ENCODE measurements around the gene PNKD. TPM values are rescaled to one million over a fixed set of nuclear protein-coding genes. Genes with fewer than 3 reads are reported as not detected.
A peak's percentile ranks its signal among the peaks of the same experiment; 100 is the strongest.
"Not testable (repeated sequence)": the region's sequence is repeated elsewhere in the genome, so short reads cannot be mapped to it uniquely, and the experiment has no call there.

Gene PNKD
- total RNA-seq, 1 donor from 2014 or later, result 26.5 TPM

- no peak for DNase-seq
These were observed 23.6 kb downstream of the PNKD start for GRCh38 chr2:218293715-218294429.

- DNase-seq, result peak; percentile 33
These were observed 24.2 kb downstream of the PNKD start for GRCh38 chr2:218294430-218295022.

GRCh38 chr2:218295029-218295428 is 24.7 kb downstream of the PNKD start:
- DNase-seq, result peak; percentile 75

- no peak for DNase-seq
These were observed 25.9 kb downstream of the PNKD start for GRCh38 chr2:218296200-218296599.

- no peak for DNase-seq
These were observed 26.5 kb downstream of the PNKD start for GRCh38 chr2:218296847-218297246.

- no peak for DNase-seq
These were observed 28.1 kb downstream of the PNKD start for GRCh38 chr2:218298314-218298875.

- no peak for DNase-seq
These were observed 29.8 kb downstream of the PNKD start for GRCh38 chr2:218300141-218300540.

- DNase-seq, result peak; percentile 94
These were observed 31.0 kb downstream of the PNKD start for GRCh38 chr2:218301176-218301819.

- no peak for DNase-seq
These were observed 35.1 kb downstream of the PNKD start for GRCh38 chr2:218305383-218305782.

GRCh38 chr2:218306184-218306920 is 36.0 kb downstream of the PNKD start:
- no peak for DNase-seq

GRCh38 chr2:218307415-218308090 is 37.2 kb downstream of the PNKD start:
- no peak for DNase-seq

- no peak for DNase-seq
These were observed 40.7 kb downstream of the PNKD start for GRCh38 chr2:218310853-218311540.

- not testable (repeated sequence) for DNase-seq
These were observed 41.4 kb downstream of the PNKD start for GRCh38 chr2:218311541-218312266.

GRCh38 chr2:218312267-218312756 is 42.0 kb downstream of the PNKD start:
- DNase-seq, result no peak

GRCh38 chr2:218313356-218313755 is 43.0 kb downstream of the PNKD start:
- DNase-seq, result no peak

- DNase-seq, result not testable (repeated sequence)
These were observed 44.4 kb downstream of the PNKD start for GRCh38 chr2:218314764-218315163.

GRCh38 chr2:218315397-218315796 is 45.1 kb downstream of the PNKD start:
- DNase-seq, result no peak

GRCh38 chr2:218317303-218317630 is 46.9 kb downstream of the PNKD start:
- peak; percentile 11 for DNase-seq

GRCh38 chr2:218317835-218318234 is 47.5 kb downstream of the PNKD start:
- DNase-seq, result no peak

GRCh38 chr2:218318241-218318640 is 47.9 kb downstream of the PNKD start:
- no peak for DNase-seq

GRCh38 chr2:218319813-218320365 is 49.6 kb downstream of the PNKD start:
- DNase-seq, result peak; percentile 27

All from dermis blood vessel endothelial cell (primary cell).